ENCODE data around the gene FCMR.
"Not testable (repeated sequence)": the region's sequence is repeated elsewhere in the genome, so short reads cannot be mapped to it uniquely, and the experiment has no call there.

FCMR gene

GRCh38 chr1:206867239-206867638 lies 54.5 kb downstream of the FCMR start:
- DNase-seq, result no peak

DNA sequence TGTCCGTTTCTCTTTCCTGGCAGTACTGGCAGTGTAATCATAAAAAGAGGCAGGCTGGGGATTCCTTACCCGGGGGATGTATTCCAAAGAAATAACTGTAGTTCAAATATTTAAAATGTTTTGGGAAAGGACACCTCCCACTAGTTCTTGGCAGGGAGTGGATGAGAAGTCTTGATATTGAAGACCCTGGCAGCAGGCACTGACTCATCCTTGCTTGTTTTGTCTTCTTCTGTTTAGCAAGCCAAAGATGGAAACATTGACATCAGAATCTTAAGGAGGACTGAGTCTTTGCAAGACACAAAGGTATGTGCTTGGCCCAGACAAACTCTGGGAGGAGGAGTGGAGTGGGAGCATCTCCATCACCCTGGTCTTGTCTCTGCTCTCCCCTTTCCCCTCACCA lies 55.7 kb downstream of the FCMR start:
- no peak for DNase-seq

GRCh38 chr1:206864939-206865671 lies 56.6 kb downstream of the FCMR start, which contains the start of gene IL20:
Gene IL20 (plus strand): TSS chr1:206865623. CDS start chr1:206865853, 230 bp downstream.
- DNase-seq, result no peak

DNA sequence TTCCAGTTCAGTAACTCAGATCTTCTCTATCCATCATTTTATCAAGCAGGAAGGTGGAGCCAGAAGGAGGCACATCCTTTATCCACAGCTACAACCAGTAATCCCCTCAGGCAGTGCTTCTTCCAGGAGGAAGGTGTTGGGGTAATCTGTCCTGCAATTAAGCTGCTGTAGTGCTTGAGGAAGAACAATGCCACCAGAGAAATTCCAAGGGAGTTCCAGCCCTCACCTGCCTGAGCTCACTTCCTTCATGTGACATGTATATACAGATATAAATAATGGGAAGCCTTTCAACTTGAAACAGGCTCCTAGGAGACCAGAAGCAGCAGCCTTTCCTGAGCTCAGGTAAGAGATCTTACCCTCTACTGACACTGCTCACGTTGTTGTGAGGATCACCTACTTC lies 58.5 kb downstream of the FCMR start:
- no peak for DNase-seq

DNA sequence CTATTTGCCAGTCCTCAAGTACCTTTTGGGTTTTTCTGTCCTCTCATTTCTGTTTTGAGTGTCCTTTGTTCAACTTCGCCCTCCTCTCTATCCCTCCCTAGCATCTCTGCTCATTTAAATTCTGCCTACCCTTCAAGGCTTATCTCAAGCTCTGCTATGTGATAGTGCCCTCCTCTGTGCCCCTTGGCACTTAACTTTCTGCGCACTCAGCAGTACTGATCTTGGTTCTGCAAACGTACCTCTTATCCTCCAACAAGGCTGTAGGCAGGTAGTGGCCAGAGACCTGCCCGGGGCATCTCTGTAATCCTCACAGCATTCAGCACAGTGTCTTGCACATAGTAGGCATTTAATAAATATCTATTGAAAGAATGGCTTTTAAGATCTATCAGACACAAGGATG lies 61.6 kb downstream of the FCMR start:
- DNase-seq, result no peak

- DNase-seq, result no peak
Measured at GRCh38 chr1:206859082-206859521, 62.6 kb downstream of the FCMR start.

DNA sequence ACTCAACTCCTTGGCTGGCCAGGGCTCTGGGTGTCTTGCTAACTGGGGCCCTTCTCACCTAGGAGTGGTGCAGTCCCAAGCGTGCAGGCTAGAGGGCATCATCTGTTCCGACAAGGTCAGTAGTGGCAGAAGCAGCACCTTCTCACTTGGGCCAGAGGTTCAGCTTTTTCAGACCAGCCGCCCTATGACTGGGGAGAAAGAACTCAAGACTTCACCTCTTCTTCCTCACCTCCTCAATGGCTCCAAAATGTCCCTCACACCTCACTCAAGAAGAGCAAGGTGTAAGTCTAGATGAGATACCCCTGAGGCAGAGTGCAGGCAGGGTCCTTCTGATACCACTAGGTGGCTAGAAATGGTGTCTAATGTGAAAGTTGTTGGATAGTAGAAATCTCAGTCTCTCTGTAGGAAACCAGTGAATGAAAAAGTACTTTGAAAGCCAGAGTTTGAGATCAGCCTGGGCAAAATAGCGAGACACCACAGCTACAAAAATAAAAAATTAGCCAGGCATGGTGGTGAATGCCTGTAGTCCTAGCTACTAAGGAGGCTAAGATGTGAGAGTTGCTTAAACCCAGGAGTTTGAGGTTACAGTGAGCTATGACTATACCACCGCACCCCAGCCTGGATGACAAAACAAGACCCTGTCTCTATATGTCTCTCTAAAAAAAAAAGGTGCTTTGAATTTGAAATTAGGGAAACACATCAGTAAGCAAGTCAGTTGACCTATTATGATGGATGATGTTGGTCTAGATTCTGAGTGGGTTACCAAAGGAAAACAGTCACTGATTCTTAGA lies 64.9 kb downstream of the FCMR start:
- DNase-seq, result no peak

GRCh38 chr1:206855859-206856258 lies 65.9 kb downstream of the FCMR start:
- no peak for DNase-seq

DNA sequence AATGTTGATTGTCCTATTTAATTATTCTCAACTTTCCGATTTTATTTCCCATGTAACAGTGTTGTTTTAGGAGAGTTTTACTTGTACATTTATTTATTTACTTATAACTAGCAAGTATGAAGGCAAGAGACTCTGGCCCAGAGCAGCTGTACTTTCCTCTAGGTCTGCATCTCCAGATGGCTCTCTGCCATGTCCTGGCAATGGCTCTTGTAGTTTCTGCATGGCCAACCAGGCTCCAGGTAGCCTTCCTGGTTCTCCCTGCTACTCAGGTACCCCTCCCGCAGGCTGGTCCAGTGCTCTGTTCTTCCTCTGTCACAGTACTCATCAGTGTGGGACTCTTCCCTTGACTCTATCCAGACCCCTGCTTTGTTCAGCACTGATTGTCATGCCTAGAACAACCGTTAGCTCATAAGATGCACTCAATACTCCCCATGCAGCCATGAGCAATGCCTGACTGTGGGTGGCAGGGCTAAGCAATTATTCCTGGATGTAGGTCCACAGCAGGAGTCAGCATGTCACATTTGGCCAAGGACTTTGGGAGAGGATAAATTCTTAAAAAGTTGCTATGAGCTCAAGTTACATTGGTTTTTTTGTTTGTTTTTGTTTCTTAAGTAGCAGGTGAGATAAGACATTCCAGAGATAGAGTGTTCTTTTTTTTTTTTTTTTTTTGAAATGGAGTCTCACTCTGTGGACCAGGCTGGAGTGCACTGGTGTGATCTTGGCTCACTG lies 67.2 kb downstream of the FCMR start:
- no peak for DNase-seq

DNA sequence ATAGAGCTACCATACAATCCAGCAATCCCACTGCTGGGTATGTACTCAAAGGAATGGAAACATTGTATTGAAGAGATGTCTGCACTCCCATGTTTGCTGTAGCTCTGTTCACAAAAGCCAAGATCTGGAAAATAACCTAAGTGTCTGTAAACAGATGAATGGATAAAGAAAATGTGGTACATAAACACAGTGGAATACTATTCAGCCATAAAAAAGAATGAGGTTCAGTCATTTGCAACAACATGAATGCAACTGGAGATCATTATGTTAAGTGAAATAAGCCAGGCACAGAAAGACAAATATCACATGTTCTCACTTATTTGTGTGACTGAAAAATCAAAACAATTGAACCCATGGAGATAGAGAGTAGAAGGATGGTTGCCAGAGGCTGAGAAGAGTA lies 68.0 kb downstream of the FCMR start:
- DNase-seq, result not testable (repeated sequence)

All from SHP77 treated with DMSO at 0.1 percent for 48 hours (cell line).